GM18867 (cell line): ENCODE measurements around the gene CLDN7.
A peak's percentile ranks its signal among the peaks of the same experiment; 100 is the strongest.

Source experiments
- ATAC-seq: cut with Tn5 transposase; IDR thresholded peaks from one replicate; pipeline ENCODE4 v1.9.1; 2021; ENCODE audit warnings: mild to moderate bottlenecking, moderate library complexity; ENCODE audit not compliant: unreplicated experiment

The CLDN7 gene, protein sequence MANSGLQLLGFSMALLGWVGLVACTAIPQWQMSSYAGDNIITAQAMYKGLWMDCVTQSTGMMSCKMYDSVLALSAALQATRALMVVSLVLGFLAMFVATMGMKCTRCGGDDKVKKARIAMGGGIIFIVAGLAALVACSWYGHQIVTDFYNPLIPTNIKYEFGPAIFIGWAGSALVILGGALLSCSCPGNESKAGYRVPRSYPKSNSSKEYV

GRCh38 chr17:7262192-7262934 is at the start of gene CLDN7:
Gene CLDN7, minus strand, starts transcription at chr17:7262478. Its CDS starts 435 bp downstream, at chr17:7262043.
- no peak for ATAC-seq

DNA sequence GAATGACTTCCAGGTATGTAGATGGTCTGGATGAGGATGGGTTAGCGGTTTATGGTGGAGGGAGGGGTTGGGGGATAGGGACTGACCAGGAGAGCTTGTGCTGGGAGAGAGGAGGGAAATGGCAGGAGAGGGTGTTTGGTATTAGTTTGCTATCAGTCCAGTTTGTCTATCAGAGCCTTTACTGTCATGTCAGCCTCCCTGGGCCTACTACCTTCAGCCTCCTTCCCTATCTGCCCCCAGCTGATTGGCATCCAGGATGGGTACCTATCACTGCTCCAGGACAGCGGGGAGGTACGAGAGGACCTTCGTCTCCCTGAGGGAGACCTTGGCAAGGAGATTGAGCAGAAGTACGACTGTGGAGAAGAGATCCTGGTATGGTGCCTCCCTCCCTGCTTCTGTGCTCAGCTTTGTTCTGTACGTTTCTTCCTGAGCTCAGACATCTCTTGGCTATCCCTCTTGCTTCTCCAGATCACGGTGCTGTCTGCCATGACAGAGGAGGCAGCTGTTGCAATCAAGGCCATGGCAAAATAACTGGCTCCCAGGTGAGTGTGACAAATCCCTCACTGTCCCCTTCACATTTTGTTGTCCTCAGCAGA is 48.9 kb upstream of the CLDN7 start:
- no peak for ATAC-seq

DNA sequence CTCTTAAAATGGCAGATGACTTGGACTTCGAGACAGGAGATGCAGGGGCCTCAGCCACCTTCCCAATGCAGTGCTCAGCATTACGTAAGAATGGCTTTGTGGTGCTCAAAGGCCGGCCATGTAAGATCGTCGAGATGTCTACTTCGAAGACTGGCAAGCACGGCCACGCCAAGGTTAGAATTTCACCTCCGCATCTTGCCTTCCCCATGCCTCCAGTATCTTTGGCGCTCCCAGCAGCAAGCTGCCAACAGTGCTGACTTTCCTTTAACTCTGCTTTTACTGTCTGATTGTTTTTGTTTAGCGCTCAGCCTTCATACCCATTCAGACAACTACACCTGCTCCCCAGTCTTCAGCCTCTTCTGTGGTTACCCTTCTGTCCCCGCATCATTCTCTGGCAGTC is 47.4 kb upstream of the CLDN7 start:
- ATAC-seq, result no peak

- ATAC-seq, result peak; percentile 23
Observed at GRCh38 chr17:7308625-7309433, 46.6 kb upstream of the CLDN7 start.

DNA sequence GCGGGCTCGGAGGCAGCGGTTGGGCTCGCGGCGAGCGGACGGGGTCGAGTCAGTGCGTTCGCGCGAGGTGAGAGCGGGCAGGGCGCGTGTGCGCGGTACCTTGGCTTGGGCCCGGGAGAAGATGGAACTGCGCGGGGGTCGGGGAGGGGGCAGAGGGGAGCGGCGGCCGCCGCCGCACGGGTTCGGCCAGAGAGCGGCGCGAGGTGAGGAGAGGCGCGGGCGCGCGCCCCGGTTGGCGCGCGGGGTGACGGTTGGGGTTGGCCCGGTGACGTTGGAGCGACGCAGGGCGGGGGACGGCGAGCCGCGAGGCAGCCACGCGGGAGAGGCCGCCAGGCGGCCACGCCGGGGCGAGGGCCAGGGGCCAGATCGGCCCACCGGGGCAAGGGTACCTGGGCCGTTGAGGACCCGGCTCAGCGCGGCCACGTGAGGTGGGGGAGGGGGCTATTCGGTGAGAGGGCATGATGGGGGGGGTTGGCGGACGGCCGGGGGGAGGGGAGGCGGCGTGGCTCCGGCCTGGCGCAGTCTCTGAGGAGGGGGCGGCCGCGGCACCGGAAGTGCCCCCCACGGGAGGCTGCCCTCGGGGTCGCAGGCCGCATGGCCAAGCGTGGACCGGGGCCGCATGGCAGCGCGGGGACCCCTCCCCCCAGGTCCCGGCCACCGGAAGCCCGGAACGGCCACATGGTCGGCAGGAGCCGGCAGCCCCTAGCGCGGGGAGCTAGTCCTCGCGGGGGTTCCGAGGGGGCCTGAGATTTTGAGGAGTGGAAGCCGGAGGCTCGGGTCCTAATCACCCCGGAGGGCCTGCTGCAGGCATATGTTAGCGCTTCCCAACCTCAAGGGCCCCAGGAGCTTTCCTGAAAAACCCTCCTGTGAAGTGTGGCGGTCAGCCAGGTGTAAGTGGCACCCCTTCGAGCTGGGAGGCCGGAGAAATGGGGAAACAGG is 45.7 kb upstream of the CLDN7 start:
- peak; percentile 4 for ATAC-seq

- peak; percentile 69 for ATAC-seq
Observed at GRCh38 chr17:7306911-7307685, 44.8 kb upstream of the CLDN7 start, which contains the start of gene EIF5A. Gene EIF5A, plus strand, starts transcription at chr17:7307628. Its CDS starts 2,008 bp downstream, at chr17:7309636.

GRCh38 chr17:7304179-7304578 is 41.9 kb upstream of the CLDN7 start:
- no peak for ATAC-seq

DNA sequence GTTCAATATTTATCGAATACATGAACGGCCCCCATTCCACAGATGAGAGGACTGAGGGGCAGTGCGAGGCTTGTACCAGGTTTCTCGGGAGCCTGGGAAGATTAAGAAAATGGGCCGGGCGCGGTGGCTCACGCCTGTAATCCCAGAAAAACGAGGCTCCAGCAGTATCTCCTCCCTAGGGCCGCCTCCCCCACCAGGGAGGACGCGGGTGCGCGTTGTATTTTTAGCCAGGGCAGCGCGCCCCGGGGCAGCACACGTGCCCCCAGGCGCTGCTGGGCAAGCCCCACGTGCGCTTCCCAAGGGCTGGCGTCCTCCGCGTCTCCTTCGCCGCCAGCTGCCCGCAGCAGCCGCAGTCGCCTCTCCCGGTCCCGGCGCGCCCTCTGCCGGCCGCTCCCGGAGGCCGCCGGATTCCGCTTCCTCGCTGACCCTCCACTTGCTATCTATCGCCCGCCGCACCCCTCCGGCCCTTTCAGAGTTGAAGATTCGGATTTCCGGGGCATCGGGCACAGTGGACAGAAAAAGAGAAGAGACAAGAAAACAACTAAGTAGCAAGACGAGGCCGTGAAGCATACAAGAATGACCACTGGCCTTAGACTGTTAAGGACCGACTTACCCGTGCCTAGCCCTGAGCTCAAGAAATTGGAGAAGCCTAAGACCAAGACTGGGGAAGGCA is 34.0 kb upstream of the CLDN7 start:
- ATAC-seq, result no peak

GRCh38 chr17:7295230-7296180 is 33.2 kb upstream of the CLDN7 start:
- ATAC-seq, result no peak

- no peak for ATAC-seq
Observed at GRCh38 chr17:7294614-7295153, 32.4 kb upstream of the CLDN7 start, which contains the start of gene YBX2. Gene YBX2, minus strand, starts transcription at chr17:7294639. Its CDS starts 139 bp downstream, at chr17:7294500.

DNA sequence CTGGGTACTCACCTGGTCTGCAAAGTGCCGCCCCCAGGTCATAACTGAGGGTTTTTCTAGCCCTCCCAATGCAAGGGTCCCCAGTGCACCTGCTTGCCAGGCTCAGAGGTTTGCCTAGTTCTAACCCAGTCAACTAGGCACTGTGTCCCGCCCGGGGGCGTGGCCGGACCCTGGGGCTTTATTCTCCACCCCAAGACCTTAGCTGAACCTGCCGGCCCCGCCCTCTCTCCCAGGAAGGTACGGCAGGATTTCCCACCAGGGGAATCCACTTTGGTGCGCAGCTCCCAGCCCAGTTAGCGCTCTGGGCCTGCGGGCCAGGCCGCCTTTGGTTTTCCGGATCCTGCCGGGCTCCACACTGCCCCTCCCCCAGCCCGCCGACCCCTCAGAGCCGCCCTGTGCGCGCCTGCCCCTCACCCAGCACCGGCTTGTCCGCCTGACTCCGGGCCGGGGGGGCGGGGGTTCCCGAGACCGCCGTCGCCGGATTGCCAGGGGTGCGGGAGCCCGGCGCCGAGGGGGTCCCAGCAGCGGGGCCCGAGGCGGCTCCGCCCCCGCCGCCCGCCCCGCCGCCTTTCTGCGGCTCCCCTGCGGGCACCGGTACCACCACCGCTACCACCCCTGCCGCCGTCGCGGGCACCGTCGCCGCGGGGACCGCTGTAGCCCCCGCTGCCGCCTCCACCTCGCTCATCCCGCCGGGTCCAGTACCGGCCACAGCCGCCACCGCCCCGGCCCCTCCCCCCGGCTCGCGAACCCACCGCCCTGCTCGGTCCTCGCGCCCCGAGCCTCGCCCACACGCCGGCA is 31.7 kb upstream of the CLDN7 start:
- no peak for ATAC-seq

DNA sequence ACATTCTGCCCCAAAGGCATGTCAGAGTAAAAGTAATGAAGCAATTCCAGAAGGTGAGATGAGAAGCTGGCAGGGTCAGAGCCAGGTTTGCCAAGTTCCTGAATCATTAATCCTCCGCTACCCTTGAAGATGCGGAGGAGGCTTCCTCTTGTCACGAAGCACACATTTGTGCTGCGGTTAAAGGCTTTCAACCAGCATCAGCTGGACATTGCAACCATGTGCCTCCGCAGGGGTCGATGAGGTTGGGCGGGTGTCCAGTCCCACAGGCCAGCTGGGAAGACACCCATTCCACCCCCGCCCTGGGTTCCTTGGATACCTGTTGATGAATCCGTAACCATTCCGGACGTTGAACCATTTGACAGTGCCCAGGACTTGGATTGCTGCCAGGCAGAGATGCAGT is 30.9 kb upstream of the CLDN7 start:
- no peak for ATAC-seq

GRCh38 chr17:7292729-7293128 is 30.5 kb upstream of the CLDN7 start:
- no peak for ATAC-seq

DNA sequence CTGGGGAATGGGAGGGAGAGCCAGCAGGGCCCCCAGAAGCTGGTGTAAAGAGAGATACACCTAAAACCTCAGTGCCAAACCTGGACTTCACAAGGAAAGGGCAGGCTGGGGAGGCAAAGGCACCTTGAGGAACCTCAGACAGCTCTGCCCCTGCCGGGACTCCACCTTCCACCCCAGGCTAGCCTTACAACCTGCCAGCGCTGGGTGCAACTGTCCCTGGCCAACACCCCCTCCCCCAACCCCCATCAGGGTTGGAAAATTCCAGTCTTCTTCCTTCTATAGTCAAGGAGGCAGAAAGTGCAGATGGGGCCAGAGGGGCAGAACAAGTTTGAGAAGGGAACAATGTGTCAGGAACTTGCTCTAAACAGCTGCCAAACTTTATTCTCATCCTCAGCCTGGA is 29.9 kb upstream of the CLDN7 start:
- no peak for ATAC-seq

- ATAC-seq, result no peak
Observed at GRCh38 chr17:7290685-7291084, 28.4 kb upstream of the CLDN7 start.

DNA sequence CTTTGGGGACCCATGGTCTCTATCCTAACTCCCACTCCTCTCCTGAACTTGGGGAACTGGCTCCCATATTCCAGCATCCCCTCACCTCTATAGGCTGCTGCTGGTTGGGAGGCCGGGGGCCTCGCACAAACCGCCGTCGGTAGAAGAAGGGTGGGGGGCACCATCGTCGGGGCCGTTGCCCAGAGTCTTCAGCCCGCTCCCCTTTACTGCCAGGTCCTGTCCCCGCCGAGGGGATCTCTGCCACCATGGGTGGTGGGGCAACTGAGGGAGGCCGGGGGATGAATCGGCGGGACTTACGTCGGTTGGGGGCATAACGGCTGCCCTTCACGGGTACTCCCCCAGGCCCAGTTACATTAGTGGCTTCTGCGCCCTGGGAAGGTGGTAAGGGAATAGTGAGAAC is 27.9 kb upstream of the CLDN7 start:
- no peak for ATAC-seq
